WI38 (cell line): ENCODE measurements around the gene CES3.

ENCODE experiments used
- H3K4me3 ChIP-seq: 2 replicates; pipeline ENCODE4 v1.5.1; 2011; ENCODE audit warnings: low read depth, mild to moderate bottlenecking, control low read depth, low read length
- CTCF ChIP-seq: IDR thresholded peaks from 2 replicates; pipeline ENCODE4 v1.5.1; 2012; ENCODE audit warnings: low read depth, mild to moderate bottlenecking, control low read depth, low read length

CES3 gene

GRCh38 chr16:66961065-66961744 is at the start of gene CES3:
Gene CES3, plus strand, starts transcription at chr16:66961266. Its CDS starts 42 bp downstream, at chr16:66961308.
- H3K4me3 ChIP-seq = no peak within 1 kb of the TSS
- TF ChIP-seq CTCF = peak; percentile 78

- H3K4me3 ChIP-seq = no peak overlapping the region
- TF ChIP-seq CTCF = no peak
Measured at GRCh38 chr16:66911801-66912200, 49.3 kb upstream of the CES3 start.

- TF ChIP-seq CTCF = no peak
- H3K4me3 ChIP-seq = no peak overlapping the region
Measured at GRCh38 chr16:66913081-66913480, 48.0 kb upstream of the CES3 start.

- no peak overlapping the region for H3K4me3 ChIP-seq
- no peak for TF ChIP-seq CTCF
Measured at GRCh38 chr16:66913711-66914110, 47.4 kb upstream of the CES3 start.

GRCh38 chr16:66914541-66914940 is 46.5 kb upstream of the CES3 start:
- no peak for TF ChIP-seq CTCF

GRCh38 chr16:66915041-66915440 is 46.0 kb upstream of the CES3 start:
- no peak for TF ChIP-seq CTCF
- H3K4me3 ChIP-seq = no peak overlapping the region

More at GRCh38 chr16:66914541-66914940, 46.5 kb upstream of the CES3 start:
- H3K4me3 ChIP-seq = no peak overlapping the region

GRCh38 chr16:66916518-66916917 is 44.5 kb upstream of the CES3 start:
- no peak overlapping the region for H3K4me3 ChIP-seq
- no peak for TF ChIP-seq CTCF
